ENCODE measurements around the gene NIPA2. TPM values are rescaled to one million over a fixed set of nuclear protein-coding genes. Genes with fewer than 3 reads are reported as not detected.

The NIPA2 gene
- total and polyA plus RNA-seq, 5 experiments from 2014 or later = 35.9 to 44.8 (median 40.8) TPM

DNA sequence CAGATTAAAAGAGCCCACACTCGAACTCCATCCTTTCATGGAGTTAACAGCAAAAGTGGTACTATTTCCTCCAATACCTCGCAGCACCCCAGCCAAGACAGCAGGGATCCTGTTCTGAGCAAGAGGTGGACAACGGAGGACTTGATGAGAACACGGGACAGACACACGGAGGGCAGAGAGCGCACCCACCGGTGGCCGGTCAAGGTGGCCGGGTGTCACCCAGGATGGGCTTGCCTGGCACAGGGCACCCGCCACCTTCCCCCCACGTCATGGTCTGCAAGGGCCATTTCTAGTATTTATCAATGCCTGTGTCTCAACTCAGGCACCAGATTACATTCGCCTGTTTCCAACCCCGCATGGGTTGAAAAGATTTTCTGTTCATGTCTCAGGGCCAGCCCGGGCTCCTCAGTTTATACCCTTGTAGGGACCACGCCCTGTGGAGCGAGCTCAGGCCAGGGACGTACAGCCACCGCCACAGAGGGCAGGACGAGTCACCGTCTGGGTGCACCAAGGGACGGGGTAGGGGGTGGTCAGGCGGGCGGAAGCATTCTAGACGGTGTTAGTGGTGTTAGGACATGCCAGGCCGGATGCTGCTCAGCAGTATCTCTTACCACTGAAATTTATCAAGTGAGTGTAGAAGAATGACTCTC is 77.5 kb downstream of the NIPA2 start:
- POLR2A ChIA-PET = no interaction called here
- H3K9me3 Mint-ChIP-seq = no peaks in the 10 kb centered on the region
- H3K27me3 Mint-ChIP-seq = no peaks in the 10 kb centered on the region
- DNase-seq (no peak), ATAC-seq (no peak)
- no peak overlapping the region for H3K4me3 Mint-ChIP-seq
- H3K36me3 Mint-ChIP-seq = no peaks in the 10 kb centered on the region
- no peaks in the 10 kb centered on the region for H3K4me1 Mint-ChIP-seq
- no peak overlapping the region for H3K27ac Mint-ChIP-seq

DNA sequence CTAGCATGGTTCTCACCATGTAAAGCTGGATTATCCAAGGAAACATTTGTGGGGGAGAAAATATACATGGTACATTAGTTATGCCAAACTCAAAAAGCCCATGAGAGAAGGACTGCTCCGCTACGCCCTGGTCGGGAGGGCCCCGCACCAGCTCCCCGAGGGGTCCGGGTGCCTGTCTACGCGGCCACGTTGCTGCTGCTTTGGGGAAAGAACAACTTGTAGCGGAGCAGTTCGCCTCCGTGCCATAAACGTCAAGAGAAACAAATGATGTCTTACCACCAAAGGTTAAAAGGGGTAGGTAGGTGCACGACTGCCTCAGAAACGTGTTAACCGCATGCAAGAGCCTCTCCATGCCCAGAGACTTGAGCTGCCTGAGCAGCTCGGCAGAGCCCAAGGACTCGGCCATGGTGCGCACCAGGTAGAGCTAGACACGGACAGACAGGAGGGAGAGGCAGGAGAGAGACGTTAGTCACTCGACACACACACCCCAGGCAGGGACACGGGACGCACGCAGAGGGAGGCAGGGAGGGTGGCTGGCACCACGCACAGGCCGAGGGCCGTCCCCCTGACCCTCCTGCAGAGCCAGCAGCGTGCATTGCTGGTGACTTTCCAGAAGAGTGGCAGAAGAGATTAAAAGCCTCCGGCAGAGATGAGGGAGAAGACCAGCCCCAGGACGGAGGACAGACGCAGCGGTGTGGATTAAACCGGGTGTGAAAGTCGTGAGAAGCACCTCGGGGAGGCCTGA is 78.3 kb downstream of the NIPA2 start:
- Mint-ChIP-seq H3K27ac (no peak overlapping the region), H3K9me3 (no peaks in the 10 kb centered on the region), H3K27me3 (no peaks in the 10 kb centered on the region), H3K36me3 (no peaks in the 10 kb centered on the region), H3K4me3 (no peak overlapping the region), H3K4me1 (no peaks in the 10 kb centered on the region)
- ATAC-seq (no peak), DNase-seq (no peak)
- POLR2A ChIA-PET = no interaction called here

DNA sequence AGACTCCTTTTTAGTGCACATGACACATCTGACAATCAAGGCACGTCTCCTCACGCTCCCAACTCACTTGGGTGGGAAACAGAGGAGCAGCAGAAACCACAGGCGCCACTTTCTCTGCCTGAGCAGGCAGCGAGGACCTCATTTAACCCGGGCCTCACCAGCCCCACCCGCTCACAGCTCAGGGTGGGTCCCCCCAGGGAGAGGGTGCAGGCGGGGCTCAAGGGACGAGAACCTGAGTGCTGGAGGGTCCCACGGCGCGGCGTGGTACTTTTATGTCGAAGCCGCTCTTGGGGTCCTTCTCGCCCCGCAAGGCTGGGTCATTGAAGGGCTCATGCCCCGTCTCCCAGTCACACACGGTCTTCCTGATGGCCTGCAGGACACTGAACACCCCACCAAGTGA is 79.1 kb downstream of the NIPA2 start:
- Mint-ChIP-seq H3K4me3 (no peak overlapping the region), H3K4me1 (no peaks in the 10 kb centered on the region), H3K36me3 (no peaks in the 10 kb centered on the region), H3K9me3 (no peaks in the 10 kb centered on the region), H3K27me3 (no peaks in the 10 kb centered on the region), H3K27ac (no peak overlapping the region)
- no peak for DNase-seq
- ATAC-seq = no peak
- POLR2A ChIA-PET = no interaction called here

Other genes starting within 250 kb of the NIPA2 start
- 10 to 100 TPM; 11.5 to 13.2 TPM for gene NIPA1, start 52.0 kb upstream of the NIPA2 start, total RNA-seq
- gene NIPA1, start 52.0 kb upstream of the NIPA2 start, polyA plus RNA-seq = 1 to 10 TPM; 2.1 to 3.9 (median 2.3) TPM
- gene CYFIP1, start 141.7 kb downstream of the NIPA2 start, total RNA-seq = 1 to 10 TPM; 2.8 to 4.1 TPM
- gene CYFIP1, start 141.7 kb downstream of the NIPA2 start, polyA plus RNA-seq = 1 to 10 TPM in 1 of 3 donors, under 1 TPM in 2; 0.34 to 1.6 (median 0.74) TPM
- gene TUBGCP5, start 200.9 kb downstream of the NIPA2 start, total RNA-seq = 10 to 100 TPM; 27.2 to 30.3 TPM
- gene TUBGCP5, start 200.9 kb downstream of the NIPA2 start, polyA plus RNA-seq = 1 to 10 TPM; 4.3 to 9.8 (median 5.0) TPM

Data from naive thymus-derived CD8-positive, alpha-beta T cell (primary cell).